GM19025 (cell line): ENCODE data around the gene NACC2.

Experiments used
- ATAC-seq: cut with Tn5 transposase; IDR thresholded peaks from one replicate; pipeline ENCODE4 v1.9.1; 2021; ENCODE audit warnings: mild to moderate bottlenecking, low read depth, moderate library complexity; ENCODE audit not compliant: unreplicated experiment

Gene NACC2

GRCh38 chr9:135987838-135988404, 107.2 kb downstream of the NACC2 start:
- no peak for ATAC-seq

- ATAC-seq: no peak
Observed at GRCh38 chr9:135986605-135987004, 108.5 kb downstream of the NACC2 start.

- no peak for ATAC-seq
Observed at GRCh38 chr9:135985889-135986288, 109.2 kb downstream of the NACC2 start.

DNA sequence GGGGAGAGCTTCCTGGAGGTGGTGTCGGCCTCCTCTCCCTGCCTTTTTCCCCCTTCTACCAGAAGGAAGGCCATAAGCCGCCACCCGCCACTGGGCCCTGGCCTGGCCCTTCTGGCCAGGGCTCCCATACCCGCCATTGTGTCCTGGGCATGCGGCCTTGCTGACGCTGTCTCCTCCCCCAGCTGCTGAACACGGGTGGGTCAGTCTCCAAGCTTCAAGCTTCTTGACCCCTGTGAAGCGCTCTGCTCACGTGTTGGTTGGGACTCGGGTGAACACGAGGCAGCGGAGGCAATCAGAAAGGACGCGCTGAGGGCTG, 109.7 kb downstream of the NACC2 start:
- ATAC-seq: no peak

- ATAC-seq: no peak
Observed at GRCh38 chr9:135984072-135984710, 110.9 kb downstream of the NACC2 start.

GRCh38 chr9:135983208-135984071, 111.6 kb downstream of the NACC2 start:
- no peak for ATAC-seq

GRCh38 chr9:135982499-135983207, 112.4 kb downstream of the NACC2 start:
- no peak for ATAC-seq

GRCh38 chr9:135980926-135981630, 114.0 kb downstream of the NACC2 start:
- no peak for ATAC-seq

DNA sequence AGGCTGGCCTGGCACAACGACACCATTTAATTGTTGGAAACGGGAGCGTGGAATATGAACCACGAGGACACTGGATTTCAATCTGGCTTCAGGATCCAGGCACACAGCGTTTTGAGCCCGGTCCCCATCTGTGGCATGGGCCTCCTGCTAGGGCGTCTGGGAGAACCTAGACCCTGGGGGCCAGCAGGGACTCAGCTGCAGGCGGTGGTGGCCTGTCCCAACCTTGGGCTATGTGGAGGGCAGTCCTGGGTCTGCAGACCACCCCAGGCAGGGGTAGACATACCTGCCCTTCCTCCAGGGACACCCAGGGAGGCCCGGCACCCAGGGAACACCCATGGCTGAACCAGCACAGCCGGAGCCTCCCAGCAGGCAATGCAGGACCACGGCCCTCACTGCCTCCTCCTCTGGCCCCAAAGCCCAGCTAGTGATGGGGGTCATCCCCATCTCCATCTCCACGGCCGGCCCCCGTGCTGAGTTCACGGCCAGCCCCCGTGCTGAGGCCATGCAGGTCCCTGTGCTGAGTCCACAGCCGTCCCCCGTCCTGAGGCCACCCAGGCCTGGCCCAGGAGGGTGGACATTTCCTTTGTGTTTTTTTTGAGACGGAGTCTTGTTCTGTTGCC, 115.4 kb downstream of the NACC2 start:
- ATAC-seq: no peak

DNA sequence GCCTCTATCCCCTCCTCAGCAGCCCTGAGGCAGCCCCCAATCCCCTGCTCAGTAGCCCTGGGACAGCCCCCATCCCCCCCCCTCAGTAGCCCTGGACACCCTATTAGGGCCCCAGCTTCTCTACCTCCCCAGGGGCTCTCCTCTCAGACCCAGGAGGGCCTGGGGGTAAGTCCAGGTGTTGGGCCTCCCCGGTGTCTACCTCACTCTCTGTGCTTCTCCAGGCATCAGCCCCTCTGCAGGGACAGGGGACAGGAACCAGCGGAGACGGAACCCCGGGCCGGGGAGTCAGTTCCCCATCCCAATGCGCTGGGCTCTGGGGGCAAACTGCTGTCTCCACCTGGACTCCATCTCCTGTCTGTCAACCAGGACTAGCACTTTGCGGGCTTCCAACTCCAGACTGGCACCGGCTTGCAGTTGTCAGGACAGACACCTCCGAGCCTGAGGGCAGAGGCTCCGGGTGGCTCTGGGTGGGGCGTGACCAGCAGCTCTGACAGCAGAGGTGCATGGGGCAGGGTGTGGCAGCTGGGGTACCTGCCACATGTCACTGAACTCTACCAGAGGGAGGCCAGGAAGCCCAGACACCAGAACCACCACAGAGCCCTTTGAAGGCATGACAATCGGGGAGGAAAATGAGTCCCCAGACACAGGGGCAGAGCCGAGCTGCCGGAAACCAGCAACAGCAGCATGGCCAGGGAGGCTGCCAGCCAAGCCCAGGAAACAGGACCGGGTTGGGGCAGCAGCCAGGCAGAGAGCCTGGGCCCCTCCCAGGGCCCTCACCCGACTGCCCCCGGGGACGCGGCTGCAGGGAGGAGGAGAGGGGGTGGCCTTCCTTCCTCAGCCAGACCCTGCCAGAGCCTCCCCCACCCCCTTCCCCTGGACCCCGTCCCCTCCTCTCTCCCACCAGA, 116.2 kb downstream of the NACC2 start:
- no peak for ATAC-seq

GRCh38 chr9:135976944-135977343, 118.1 kb downstream of the NACC2 start:
- no peak for ATAC-seq

DNA sequence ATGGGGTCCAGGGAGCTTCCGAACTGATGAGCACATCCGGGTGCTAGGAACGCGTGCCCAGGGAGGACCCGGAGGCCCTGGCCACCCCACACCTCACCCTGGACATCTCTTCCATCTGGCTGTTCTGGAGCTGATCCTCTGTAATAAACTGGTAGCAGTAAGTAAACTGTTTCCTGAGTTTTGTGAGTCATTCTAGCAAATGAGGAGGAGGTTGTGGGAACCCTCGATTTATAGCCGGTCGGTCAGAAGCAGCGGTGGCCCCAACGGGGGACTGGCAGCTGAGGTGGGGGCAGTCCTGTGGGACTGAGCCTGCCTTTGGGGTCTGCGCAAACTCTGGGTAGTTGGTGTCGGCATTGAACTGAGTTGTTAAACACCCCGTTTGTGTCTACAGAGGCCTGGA, 118.6 kb downstream of the NACC2 start:
- ATAC-seq: no peak

- ATAC-seq: no peak
Observed at GRCh38 chr9:135975834-135976233, 119.3 kb downstream of the NACC2 start.

GRCh38 chr9:135974220-135974573, 120.9 kb downstream of the NACC2 start:
- no peak for ATAC-seq

DNA sequence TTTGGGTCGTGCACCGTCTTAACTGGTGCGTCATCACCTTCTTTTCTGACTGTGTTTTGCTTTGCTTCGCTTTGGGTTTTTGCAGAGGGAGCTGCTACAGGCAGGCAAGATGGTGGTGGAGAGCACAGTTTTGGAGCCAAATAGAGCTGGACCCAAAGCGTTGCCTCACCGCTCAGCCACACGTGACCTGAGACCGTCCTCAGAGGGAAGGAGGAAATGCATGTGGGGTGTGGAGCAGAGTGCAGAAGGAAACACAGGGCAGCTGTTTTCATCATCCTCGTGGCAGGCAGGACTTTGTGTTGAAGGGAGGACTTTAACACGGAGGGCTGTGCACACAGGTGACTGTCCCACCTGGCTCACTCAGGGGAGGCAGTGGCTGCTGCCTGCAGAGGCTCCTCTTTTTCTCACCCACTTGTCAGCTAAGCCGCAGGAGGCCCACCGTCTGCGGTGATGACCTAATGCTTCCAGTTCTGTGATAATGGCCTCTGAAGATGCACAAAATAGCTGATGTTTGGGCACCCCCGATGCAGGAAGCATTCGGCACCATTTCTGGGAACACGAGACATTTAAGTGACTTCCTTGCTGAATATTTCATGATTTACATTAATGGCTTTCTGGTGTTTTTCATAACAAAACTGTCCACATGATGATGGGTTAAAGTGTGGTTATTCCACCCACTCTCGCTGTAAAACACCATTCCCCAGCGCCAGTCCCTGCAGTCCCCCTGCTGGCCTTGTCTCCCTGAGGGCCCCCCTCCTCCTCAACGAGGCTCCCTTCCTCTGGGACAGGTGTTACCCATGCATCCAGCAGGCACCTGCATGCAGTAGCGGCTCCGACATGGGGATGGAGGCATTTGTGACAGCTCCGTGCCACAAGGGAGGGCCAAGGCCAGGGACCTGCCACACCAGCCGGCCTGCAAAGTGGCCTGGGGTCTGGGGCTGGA, 121.5 kb downstream of the NACC2 start:
- no peak for ATAC-seq

DNA sequence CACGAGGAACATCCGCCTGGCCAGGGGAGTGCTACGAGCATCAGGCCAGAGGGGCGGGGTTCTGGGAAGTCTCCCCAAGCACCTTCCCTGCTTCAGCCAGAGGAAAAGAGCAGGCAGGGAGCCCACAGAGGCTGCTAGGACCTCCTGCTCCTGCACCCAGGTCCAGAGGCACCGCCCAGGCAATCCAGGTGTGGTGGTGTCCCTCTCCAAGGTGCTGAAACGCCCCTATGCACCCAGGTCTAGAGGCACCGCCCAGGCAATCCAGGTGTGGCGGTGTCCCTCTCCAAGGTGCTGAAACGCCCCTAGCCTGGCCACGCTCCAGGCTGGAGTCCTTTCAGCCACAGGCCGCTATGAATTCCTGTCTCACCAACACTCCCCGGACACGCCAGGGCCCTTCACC, 123.2 kb downstream of the NACC2 start:
- ATAC-seq: no peak

GRCh38 chr9:135971111-135971766, 123.8 kb downstream of the NACC2 start:
- ATAC-seq: no peak
